ENCODE measurements around the gene GRIA4.
"Not testable (repeated sequence)": the region's sequence is repeated elsewhere in the genome, so short reads cannot be mapped to it uniquely, and the experiment has no call there.

GRIA4 gene

DNA sequence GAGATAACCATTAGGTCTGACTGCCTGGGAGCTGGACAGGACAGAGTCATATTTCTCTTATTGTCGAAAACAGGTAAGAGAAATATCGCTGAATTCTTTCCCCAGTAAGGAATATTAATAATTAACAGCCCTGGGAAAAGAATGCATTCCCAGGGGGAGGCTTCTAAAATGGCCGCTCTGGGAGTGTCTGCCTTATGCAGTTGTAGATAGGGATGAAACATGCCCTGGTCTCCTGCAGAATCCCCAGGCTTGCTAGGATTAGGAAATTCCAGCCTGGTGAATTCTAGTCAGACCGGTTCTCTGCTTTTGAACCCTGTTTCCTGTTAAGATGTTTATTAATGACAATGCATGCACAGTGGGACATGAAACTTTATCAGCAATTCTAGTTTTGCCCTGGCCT, 393.2 kb downstream of the GRIA4 start:
- not testable (repeated sequence) for DNase-seq (ENCODE audit: low spot score)

DNA sequence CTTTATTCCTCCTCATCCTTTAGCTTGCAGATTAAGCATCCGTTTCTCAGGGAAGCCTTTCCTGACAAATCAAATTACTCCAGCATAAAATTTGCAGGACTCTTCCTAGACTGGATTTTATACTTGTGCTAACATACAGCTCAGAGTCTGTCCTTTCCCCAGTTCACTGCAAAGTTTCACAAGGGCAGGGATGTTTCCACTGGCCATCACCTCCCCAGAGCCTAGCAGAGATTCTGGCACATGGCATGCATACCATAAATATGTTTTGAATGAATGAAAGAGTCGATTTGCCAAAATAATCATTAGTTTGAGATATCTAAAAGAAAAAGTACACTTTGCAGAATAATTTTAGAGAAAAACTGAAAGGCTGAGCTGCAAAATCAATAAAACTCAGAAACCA, 401.6 kb downstream of the GRIA4 start:
- no peak for DNase-seq (ENCODE audit: low spot score)

DNA sequence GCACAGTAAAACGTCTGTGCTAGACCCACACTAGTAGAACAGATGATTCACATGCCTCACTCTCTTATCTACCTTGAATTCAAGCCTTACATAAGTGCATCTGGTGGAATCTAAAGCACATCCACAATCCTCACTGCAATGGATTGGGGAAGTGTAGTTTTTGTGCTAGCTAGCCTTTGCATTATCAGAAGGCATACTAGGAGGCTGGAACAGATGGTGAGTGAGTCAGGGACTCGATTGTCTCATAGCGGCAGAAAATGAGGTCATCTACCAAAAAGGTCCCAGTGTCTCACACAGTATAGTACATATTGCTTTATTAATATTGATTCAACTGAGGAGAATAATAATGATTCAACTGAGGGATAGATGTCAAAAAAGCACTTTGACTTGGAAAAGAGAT, 402.9 kb downstream of the GRIA4 start:
- DNase-seq (ENCODE audit: low spot score) = no peak

DNA sequence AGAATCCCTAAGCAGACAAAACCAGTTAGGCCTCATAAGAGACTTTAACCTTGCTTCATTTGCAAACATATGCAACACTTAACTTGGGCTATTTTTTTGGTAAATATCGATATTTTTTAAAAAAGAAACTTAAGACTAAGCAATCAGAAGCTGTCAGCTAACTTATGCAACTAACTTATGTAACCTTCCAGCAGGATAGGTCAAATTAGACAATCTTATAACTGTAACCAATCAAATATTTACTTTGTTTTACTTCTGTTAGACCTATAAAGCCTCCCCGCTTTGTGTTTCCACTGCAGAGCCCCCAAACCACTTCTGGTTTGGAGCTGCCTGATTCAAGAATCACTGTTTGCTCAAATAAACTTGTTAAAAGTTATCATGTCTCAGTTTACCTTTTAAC, 404.2 kb downstream of the GRIA4 start:
- DNase-seq (ENCODE audit: low spot score) = no peak

DNA sequence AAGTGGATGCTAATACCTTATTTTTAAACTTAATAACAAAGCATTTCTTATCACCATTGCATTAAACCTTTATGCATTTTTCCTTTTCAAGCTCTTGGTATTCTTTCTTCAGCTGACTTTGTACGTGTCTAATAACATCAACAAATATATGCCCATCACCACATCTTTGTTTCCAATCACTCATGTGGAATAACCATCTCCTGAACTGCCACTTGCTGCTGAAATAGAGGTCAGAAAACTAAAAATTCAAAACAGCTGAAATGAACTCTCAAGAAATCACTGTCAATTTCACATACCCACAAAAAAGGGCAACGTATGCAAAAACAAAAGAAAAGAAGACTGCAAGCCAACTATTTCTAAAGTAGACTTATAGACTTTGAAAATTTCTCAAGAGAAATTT, 404.7 kb downstream of the GRIA4 start:
- DNase-seq (ENCODE audit: low spot score) = no peak

DNA sequence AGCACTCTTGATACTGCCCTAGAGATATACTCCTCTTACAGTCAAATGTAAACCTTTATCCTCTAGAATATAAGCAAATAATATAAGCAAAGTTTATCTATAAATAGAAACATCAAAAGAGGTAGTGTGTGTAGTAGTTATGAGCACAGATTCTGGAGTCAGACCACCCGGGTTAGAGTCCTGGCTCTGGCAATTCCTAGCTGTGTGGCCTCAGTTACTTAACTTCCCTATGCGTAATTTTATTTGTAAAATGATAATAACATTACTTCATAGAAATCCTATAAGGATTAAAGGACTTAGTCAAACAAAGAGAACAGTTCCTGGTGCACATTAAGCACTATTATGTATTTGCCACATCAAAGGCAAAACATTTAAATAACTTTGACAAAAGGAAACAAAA, 405.2 kb downstream of the GRIA4 start:
- no peak for DNase-seq (ENCODE audit: low spot score)

DNA sequence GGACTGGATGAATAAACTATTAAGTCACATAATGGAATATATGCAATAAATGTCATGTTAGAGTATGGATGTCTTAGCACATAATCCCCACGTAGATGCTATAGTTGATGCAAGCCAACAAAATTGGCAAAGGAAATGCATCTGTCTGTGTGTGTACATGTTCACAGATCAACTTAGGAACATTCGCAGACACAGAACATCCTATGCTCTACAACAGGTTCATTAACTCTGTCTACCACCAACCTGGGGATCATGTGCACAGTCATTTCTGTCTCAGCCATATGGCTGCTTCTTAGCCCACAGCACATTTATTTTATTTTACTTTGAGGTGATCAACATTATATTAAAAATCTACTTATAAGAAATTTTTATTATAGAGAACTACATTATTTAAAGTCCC, 407.2 kb downstream of the GRIA4 start:
- no peak for DNase-seq (ENCODE audit: low spot score)

DNA sequence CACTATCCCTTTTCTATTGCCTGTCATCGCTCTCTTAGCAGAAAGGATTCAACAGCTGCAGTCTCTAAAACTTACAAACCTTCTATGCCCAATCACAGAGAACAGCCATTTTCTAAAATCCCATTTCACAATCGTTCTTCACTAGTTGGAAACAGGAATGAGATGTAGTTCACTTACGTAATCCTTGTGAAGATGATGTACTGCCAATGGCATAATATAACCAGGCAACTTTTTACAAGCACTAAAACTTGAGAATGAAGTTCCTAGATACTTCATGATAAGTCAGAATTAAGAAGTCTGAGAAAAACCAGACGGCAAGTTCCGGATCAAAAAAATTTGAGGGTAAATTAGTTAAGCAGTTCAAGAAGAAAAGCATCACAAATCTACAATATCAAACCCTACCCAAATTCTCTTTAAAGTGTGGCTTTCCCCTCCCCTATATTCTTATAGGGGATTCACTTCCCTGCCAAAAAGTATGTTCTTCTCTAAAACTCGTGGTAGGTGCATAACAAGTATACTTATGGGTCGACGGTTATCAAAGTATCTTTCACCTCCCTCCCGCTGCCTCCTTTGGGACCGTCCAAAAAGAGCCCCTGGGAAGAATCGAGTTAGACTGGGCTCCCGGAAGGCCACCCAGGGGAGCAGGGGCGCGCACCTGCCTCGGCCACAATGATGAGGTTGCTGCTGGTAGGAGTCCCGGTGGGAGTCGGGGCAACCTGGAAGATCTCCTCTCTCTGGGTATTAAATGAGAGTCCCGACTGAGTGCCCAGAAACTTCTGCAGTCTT, 411.5 kb downstream of the GRIA4 start:
- DNase-seq (ENCODE audit: low spot score) = peak; percentile 23

DNA sequence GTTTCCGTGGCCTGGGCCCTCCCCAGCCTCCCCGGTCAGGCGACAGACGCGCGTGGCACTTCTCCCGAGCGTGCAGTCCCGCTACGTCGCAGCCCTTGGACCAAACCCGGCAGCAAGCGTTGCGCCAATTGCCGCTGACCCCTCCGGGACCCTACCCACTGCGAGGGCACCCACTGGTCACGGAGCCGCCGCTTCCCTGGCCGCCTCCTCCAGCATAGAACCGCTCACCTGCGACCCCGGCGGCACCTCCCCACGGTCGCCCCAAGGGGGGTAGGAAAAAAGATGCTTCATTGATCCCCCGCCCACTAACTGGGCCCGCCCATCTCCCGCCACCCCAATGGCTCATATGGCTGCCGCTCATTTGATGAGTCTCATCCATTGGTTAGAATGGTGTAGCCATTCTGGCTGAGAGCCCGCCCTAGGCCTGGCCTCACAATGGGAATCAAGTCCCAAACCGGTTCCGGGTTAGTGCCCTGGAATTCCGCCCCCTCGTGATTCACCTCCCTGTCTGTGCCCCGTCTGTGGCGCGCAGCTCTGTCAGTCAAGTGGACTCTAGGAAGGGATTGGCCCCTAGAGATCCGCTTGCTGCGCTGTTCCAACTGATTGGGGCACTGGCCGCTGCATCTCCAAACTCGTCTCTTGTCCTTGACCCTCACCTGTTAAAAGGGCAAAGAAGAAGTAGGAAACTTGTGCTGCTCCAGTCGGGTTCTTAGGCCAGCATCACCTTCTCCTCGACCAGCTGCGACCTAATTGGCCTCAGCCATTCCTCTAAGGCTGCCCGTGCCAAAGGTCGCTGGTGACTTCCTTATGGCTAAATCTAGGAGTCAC, 412.3 kb downstream of the GRIA4 start, which contains the start of gene MSANTD4:
Gene MSANTD4 (minus strand): TSS at position 274 of the 828 bp plus-strand sequence. CDS start 11,323 bp downstream, outside the sequence.
- DNase-seq (ENCODE audit: low spot score) = peak; percentile 99

DNA sequence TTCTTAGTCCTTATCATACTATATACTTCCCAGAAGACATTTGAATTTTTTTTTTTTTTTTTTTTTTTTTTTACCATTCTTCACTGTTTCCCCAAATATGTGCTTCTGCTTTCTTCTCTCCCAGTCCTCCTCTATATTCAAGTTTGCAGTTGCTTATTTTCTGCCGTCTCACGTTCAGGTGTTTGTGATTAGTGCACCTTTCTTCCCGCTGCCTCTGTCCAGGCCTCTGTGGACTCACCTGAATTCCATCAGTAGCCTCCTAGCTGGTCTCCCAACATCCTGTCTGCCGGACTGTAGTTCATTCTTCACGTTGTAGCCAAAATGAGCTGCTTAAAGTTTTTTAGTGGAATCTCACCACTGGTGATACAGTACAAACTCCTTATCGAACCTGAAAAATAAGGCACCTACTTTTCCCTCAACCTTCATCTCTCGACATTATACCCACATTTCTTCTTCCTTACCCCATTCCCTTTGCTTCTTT, 413.0 kb downstream of the GRIA4 start:
- no peak for DNase-seq (ENCODE audit: low spot score)

DNA sequence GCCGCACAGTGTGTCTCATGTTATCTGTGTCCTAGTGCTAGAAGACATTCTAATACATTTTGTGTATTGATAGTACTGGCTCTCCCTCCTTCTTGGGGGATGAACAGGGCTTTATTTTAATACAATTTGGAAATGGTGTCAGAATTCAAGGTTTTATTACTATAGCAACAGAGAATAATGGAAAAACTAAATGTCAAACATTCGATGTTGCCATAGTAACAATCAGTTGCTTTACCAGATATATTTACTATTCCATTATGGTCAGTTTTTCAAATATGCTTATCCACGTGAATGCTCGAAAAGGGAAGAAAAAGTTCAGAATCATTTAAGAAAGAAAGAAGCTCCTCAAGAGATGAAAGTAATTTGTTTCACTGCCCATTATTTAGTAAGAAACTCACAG, 420.7 kb downstream of the GRIA4 start:
- DNase-seq (ENCODE audit: low spot score) = no peak

DNA sequence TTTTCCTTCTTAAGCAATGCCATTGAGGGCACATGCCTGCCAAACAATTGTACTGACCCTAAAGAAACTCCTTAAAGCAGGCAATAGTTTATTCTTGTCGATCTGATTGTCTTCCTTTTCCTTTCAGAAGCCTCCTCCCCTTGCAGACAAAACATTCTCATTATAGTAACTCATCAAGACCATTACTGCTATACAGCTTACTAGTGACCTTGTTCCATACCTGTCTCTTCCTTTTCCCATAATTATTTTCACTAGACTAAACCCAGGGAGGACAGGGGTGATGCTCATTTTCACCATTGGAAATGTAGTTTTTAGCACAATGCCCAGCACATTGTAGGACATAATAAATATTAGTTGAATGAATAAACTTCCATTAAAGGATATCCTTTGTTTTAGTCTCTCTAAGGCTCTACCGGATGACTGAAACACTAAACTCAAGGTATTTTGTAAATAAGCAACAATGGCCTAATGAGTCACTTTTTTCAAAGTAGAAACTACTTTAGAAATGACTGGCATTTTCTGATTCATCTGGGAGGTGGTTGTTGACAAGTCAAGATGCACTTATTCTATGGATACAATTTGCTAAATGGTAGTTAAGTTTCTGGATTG, 421.4 kb downstream of the GRIA4 start:
- no peak for DNase-seq (ENCODE audit: low spot score)
